Forelimb muscle (tissue), 1 donor: ENCODE measurements around the gene SWAP70. TPM values are rescaled to one million over a fixed set of nuclear protein-coding genes. Genes with fewer than 3 reads are reported as not detected.
"Not testable (repeated sequence)": the region's sequence is repeated elsewhere in the genome, so short reads cannot be mapped to it uniquely, and the experiment has no call there.

ENCODE experiments used
- DNase-seq: peaks from one replicate; pipeline ENCODE4 v3.0.0-alpha.2; 2013; ENCODE audit warnings: low read depth
- polyA plus RNA-seq: library from polyadenylated mRNA; unstranded; fragments of 120-200 nt; gene quantifications from one replicate; pipeline ENCODE4 v1.2.1, GENCODE V29; 2013; ENCODE audit not compliant: insufficient read length

Gene SWAP70
- 11.2 TPM for polyA plus RNA-seq

DNA sequence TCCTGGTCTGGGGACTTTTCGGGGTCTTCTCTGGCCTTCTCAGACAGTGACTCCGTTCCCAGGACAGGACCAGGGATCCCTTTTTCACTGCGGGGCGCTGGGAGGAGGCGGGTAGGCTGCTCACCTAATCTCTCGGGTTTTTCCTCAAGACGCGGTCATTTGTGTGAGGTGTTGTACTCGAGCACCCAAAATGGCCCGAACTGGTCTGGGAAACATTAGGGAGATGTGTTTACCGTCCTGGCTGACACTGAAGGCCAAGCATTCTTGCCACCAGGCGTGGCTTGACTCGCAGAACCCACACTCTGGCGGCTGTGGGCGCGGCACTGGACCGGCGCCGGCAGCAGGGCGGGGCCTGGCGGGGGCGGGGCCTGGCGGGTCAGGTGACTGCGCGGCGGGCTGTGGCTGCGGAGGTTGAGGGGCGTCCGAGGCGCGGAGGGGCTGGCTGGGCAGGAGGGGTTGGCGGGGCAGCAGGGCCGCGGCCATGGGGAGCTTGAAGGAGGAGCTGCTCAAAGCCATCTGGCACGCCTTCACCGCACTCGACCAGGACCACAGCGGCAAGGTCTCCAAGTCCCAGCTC lies at the start of gene SWAP70:
TSS of gene SWAP70 (plus strand) at position 379 of the 577 bp plus-strand sequence. CDS start at position 482, 103 bp downstream.
- DNase-seq = no peak

GRCh38 chr11:9615031-9615451 lies 48.8 kb upstream of the SWAP70 start:
- DNase-seq = no peak

GRCh38 chr11:9616042-9616675 lies 47.7 kb upstream of the SWAP70 start:
- no peak for DNase-seq

- DNase-seq = no peak
Measured at GRCh38 chr11:9616858-9617257, 47.0 kb upstream of the SWAP70 start.

DNA sequence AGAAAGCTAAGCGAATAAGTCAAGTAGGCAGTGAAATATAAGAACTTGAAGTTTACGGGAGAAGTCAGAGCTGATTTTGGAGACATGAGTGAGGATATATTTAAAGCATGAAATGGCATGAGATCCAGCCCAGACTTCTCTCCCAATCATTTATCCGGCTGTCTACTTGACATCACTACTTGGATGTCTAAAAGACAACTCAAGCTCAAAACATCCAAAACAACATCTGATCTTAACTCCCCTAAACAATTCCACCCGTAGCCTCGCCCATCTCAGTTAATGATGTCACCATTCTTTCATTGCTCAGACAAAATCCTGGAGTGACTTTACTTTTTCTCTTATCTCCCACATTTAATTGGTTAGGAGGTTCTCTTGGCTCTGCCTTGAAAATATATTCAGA lies 45.9 kb upstream of the SWAP70 start:
- no peak for DNase-seq

GRCh38 chr11:9619004-9619403 lies 44.9 kb upstream of the SWAP70 start:
- no peak for DNase-seq

GRCh38 chr11:9619971-9620370 lies 43.9 kb upstream of the SWAP70 start:
- no peak for DNase-seq

DNA sequence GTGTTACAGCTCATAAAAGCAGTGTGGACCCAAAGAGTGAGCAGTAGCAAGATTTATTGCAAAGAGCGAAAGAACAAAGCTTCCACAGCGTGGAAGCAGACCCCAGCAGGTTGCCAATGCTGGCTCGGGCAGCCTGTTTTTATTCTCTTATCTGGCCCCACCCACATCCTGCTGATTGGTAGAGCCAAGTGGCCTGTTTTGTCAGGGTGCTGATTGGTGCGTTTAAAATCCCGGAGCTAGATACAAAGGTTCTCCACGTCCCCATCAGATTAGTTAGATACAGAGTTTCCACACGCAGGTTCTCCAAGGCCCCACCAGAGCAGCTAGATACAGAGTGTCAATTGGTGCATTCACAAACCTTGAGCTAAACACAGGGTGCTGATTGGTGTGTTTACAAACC lies 41.5 kb upstream of the SWAP70 start:
- DNase-seq = not testable (repeated sequence)

GRCh38 chr11:9623053-9623452 lies 40.8 kb upstream of the SWAP70 start:
- not testable (repeated sequence) for DNase-seq

DNA sequence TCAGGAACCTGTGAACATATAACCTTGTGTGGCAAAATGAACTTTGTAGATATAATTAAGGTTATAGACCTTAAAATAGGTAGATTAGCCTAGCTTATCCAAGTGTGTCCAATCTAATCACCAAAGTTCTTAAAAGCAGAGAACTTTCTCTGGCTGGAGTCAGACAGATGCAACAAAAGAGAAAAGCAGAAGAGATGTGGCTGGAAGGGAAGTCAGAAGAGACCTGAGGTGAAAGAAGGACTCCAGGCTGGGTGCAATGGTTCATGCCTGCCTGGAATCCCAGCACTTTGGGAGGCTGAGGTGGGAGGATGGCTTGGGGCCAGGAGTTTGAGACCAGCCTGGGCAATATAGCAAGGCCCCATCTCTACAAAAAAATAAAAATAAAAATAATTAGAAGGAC lies 39.4 kb upstream of the SWAP70 start:
- DNase-seq = no peak

- DNase-seq = no peak
Measured at GRCh38 chr11:9625162-9625561, 38.7 kb upstream of the SWAP70 start.

DNA sequence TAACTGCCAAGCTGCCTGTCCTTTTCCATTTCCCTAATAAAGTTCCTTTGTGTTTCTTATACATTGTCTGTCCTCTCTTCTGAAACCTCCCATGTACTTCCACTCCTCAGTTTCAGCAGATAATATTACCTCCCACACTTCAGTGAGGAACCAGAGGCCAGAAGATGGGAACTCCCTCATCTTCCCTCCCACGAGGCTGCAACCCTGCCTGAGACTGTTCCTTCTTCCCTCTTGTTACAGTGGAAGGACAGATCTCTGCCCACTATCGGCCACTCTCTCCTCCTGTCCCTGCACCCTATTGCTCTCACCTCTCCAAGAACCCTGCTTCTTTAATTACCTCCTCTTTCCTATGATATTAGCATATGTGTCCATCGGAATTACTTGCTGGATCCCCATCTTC lies 38.1 kb upstream of the SWAP70 start:
- no peak for DNase-seq

GRCh38 chr11:9626496-9627394 lies 37.1 kb upstream of the SWAP70 start:
- no peak for DNase-seq

DNA sequence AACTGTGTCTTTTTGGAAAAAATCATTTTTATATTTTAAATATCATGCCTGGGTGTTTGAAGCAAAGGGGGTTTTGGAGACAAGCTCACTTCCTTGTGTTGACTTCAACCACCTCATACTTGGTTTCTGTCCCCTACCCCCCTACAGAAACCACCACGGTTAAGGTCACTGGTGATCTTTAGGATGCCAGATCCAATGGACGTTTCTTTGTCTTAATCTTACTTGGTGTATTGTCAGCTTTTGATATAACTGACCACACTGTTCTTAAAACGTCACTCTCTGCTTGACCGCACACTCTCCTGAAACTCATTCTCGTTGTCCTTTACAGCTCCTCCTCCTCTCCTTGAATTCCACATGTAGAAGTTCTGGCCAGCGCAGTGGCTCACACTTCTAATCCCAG lies 34.8 kb upstream of the SWAP70 start:
- no peak for DNase-seq

GRCh38 chr11:9633679-9634078 lies 30.2 kb upstream of the SWAP70 start:
- DNase-seq = no peak

DNA sequence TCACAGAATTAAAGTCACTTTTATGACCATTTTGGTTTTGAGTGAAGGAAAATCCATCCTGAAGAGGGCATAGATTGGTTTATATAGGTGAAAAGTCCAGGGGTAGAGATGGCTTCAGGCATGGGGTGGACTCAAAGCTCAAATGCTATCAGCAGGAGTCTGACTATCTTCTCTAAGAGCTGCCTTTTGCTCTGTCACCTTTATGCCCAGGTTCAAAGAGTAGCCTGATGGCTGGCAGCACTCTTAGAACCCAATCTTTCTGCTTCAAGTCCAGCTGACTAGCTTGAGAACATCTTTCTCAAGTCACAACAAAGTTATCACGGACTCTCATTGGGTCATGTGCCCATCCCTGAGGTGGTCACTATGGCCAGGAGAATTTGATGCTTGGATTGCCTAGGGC lies 27.2 kb upstream of the SWAP70 start:
- no peak for DNase-seq

DNA sequence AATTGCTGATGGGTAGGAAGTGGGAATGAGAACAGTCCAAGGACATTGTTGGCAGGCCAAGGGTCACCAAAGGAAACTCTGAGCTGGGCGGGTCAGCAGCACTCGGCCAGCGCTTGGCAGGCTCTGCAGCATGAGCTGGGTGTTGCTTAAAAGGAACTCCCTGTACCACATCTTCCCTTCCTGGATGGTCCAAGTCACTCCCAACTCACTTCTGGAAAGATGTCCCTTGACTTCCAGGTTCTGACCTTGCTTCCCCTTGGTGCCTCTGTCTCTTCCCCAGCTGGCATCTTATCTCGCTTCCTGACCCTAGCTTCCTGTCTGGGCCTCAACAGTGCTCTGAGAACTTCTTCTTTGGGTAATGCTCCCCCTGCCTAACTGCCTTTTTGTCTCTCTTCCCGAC lies 24.8 kb upstream of the SWAP70 start:
- DNase-seq = no peak

DNA sequence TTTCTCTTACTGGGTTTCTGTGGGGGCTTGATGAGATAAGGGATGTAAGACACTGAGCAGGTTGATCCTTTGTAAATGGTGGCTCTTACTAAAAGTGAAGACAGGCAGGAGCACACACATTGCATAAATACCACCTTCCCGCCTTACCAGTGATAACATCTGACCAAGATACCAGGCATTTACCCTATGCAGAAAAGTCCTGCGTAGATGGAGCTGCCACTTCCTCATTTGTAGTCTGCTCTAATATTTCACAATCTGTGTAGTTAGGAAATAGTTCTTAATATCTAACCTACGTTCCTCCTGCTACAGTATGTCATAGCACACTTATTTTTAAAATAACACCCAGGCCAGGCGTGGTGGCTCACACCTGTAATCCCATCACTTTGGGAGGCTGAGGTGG lies 23.9 kb upstream of the SWAP70 start:
- no peak for DNase-seq

GRCh38 chr11:9642894-9643293 lies 21.0 kb upstream of the SWAP70 start:
- no peak for DNase-seq

GRCh38 chr11:9643751-9644150 lies 20.1 kb upstream of the SWAP70 start:
- DNase-seq = no peak

- no peak for DNase-seq
Measured at GRCh38 chr11:9645881-9646280, 18.0 kb upstream of the SWAP70 start.

DNA sequence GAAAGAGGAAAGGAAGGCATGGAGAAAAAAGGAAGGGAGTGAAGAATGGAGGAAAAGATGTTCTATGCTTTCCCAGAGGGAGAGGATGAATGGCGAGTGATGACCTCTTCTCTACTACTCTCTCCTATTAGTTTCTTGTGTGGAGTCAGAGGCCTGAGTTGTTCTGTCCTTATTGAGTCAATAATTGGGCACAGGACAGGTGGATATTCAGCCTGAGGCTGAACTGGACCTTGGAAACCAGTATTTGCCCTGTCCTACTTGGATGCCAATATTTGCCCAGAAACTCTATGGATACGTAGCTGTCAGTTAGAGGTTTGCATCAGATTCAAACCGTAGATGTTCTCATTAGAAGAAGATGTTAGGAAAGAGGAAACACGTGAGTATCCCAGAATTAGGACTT lies 17.6 kb upstream of the SWAP70 start:
- no peak for DNase-seq

DNA sequence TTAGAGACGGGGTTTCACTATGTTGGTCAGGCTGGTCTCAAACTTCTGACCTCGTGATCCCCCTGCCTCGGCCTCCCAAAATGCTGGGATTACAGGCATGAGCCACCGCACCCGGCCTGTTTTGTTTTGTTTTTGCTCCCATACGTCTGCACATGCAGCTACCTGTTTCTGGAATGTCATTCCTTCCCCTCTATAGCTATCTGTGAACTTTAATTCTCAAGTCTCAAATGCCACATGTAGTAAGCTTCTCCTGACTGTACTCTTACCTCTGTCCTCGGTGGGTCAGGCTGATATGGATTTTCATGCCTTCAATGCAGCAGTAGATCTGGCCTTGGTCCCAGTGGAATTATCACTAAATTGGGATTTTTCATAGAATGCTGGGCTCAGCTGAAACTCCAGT lies 12.4 kb upstream of the SWAP70 start:
- DNase-seq = no peak
